ENCODE results near the gene CBR1.

The CBR1 gene

DNA sequence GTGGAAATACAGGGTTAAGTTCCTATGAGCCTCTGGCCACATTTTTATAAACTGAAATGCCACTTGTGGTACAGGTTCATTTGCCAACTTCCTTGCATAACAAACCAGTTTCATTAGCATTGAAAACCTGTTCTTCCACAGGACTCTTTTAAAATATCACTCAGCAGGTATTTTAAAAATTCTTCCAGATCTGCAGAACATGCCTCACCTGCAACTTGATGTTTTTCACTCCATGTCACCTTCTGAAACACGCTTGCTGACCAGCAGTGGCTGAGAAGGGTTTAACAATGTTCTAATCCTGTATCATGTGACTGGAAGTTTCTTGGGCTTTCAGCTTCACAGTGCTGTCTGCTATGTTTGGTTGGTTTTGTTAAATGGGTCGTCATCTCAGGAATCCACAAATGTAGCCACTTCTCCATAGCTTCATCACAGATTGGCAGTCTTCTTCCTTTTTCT is 47.5 kb downstream of the CBR1 start:
- no peak for DNase-seq (ENCODE audit: low read depth)

GRCh38 chr21:36120304-36120888 is 50.6 kb downstream of the CBR1 start:
- no peak for DNase-seq (ENCODE audit: low read depth)
